ENCODE data around the gene PCDHB16.
"Not testable (repeated sequence)": the region's sequence is repeated elsewhere in the genome, so short reads cannot be mapped to it uniquely, and the experiment has no call there.

- TF ChIP-seq NFE2 (CRISPR knock-in tag; IDR thresholded peaks at IDR 0.05); KDM1A (CRISPR knock-in tag; IDR thresholded peaks at IDR 0.05); ZNF776 (CRISPR knock-in tag; IDR thresholded peaks at IDR 0.05); CTCF (CRISPR knock-in tag; IDR thresholded peaks at IDR 0.05); ZNF788 (CRISPR knock-in tag; IDR thresholded peaks at IDR 0.05; ENCODE audit: borderline replicate concordance); TAF1 (CRISPR knock-in tag; IDR thresholded peaks at IDR 0.05); KLF9 (CRISPR knock-in tag; IDR thresholded peaks at IDR 0.05; ENCODE audit: low read depth); ZNF773 (CRISPR knock-in tag; IDR thresholded peaks at IDR 0.05; ENCODE audit: borderline replicate concordance); TBL1XR1 (IDR thresholded peaks at IDR 0.05; ENCODE audit: borderline replicate concordance, low read length, partially characterized antibody); ZNF275 (CRISPR knock-in tag; IDR thresholded peaks at IDR 0.05; ENCODE audit: borderline replicate concordance); ZFP36L1 (CRISPR knock-in tag; IDR thresholded peaks at IDR 0.05); FOXJ3 (CRISPR knock-in tag; IDR thresholded peaks at IDR 0.05; ENCODE audit: borderline replicate concordance): not testable (repeated sequence)
Measured at GRCh38 chr5:141225421-141225820, 43.2 kb downstream of the PCDHB16 start.

Data from HepG2 (cell line).